Measurements from ENCODE around the gene SIRT7.

DNA sequence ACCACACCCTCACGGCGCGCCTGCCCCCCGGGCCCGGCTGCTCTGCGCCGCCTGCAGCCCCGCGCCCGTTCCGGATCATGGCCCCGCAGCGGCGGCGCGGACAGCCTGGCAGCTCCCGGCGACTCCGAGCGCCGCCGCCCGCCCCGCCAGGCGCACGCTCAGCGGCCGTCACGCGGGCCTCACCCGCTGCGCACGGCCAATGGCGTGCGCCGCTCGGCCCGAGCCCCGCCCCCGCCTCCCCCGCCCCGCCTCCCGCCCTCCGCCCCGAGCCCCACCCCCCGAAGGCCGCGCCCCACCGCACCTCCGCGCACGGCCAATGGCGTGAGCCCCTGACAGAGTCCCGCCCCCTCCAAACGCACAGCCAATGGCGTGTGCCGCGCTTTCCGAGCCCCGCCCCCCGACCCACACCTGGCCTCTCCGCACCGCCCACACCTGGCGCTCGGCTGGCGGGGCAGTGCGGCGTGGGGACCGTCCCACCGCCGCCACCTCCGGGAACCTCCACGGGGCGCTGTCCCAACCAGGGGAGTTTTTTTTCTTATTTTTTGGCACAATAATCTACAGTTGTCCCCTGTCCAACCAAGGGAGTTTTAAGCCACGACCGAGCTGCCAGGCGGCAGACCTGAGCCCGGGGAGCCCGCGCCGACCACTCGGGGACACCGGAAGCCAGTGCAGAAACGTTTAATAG is 6.6 kb downstream of the SIRT7 start, which contains the start of gene PCYT2:
- no peak for TF ChIP-seq POLR2A (IDR thresholded peaks at IDR 0.05; ENCODE audit: low read depth, low read length)
- no peak; the same call in 1 of the 2 replicates for TF ChIP-seq POLR2AphosphoS5 (IDR thresholded peaks at IDR 0.05; ENCODE audit: low read depth, low read length)
- TF ChIP-seq TAF1 (IDR thresholded peaks at IDR 0.05; ENCODE audit: low read depth, low read length) = no peak
- TF ChIP-seq PAX5 (IDR thresholded peaks at IDR 0.05; ENCODE audit: insufficient read depth, low read length, severe bottlenecking) = peak; percentile 74

All from GM12891 (cell line).